Panc1 (cell line): ENCODE results near the gene PSMC1. TPM values are rescaled to one million over a fixed set of nuclear protein-coding genes. Genes with fewer than 3 reads are reported as not detected.

Experiments
- ATAC-seq: fragments of 200-7000 bp; cut with Tn5 transposase; 2 replicates; pipeline ENCODE4 v1.9.1; 2020; ENCODE audit warnings: mild to moderate bottlenecking, moderate library complexity
- BruUV-seq: library from RNA; stranded (reverse); fragments of 400-500 nt; replicated peaks from 2 replicates; lab custom pipeline; 2021; lab: Mats Ljungman, UMichigan
- CTCF ChIA-PET: fragments of 300-600 bp; sonication (Branson Sonifier 250); formaldehyde crosslinking; loops from one replicate; lab custom pipeline; 2022; ENCODE audit warnings: antibody characterized with exemption; lab: Charles Lee
- POLR2A ChIA-PET: fragments of 300-600 bp; sonication (Branson Sonifier 250); formaldehyde crosslinking; loops from one replicate; lab custom pipeline; 2022; ENCODE audit warnings: antibody characterized with exemption; lab: Charles Lee
- DNase-seq: peaks from one replicate; pipeline ENCODE4 v3.0.0-alpha.2; 2010; ENCODE audit warnings: low read depth, low spot score
- H3K27ac ChIP-seq: 2 replicates; pipeline ENCODE4 v1.5.1; 2011; ENCODE audit warnings: mild to moderate bottlenecking, low read length, inconsistent platforms
- H3K27me3 ChIP-seq: fragments of 200-500 bp; sonication (Bioruptor generic); 2 replicates; pipeline ENCODE4 v1.6.0; 2014; ENCODE audit warnings: low read length, inconsistent platforms; ENCODE audit not compliant: control insufficient read depth, insufficient read depth
- H3K36me3 ChIP-seq: fragments of 200-500 bp; sonication (Bioruptor generic); 2 replicates; pipeline ENCODE4 v1.5.1; 2014; ENCODE audit warnings: inconsistent platforms, mild to moderate bottlenecking, low read length, moderate library complexity; ENCODE audit not compliant: control insufficient read depth, insufficient read depth
- H3K4me1 ChIP-seq: 2 replicates; pipeline ENCODE4 v1.5.1; 2011; ENCODE audit warnings: inconsistent platforms, mild to moderate bottlenecking, low read length, moderate library complexity; ENCODE audit not compliant: control insufficient read depth, insufficient read depth
- H3K4me3 ChIP-seq, 2 experiments: 2 replicates each; pipeline ENCODE4 v1.5.1; 2011 to 2012; ENCODE audit warnings: low read depth in 2 of 2, low read length in 2 of 2, mild to moderate bottlenecking in 2 of 2, inconsistent platforms in 1 of 2, moderate library complexity in 1 of 2
- H3K9me3 ChIP-seq: fragments of 200-500 bp; sonication (Bioruptor generic); 2 replicates; pipeline ENCODE4 v1.5.1; 2014; ENCODE audit warnings: low read depth, mild to moderate bottlenecking, inconsistent platforms, low read length, moderate library complexity; ENCODE audit not compliant: control insufficient read depth, insufficient read depth
- CTCF ChIP-seq: fragments of 450-650 bp; IDR thresholded peaks from 2 replicates; pipeline ENCODE4 v1.5.1; 2017; ENCODE audit warnings: mild to moderate bottlenecking
- POLR2AphosphoS5 ChIP-seq: IDR thresholded peaks from 2 replicates; pipeline ENCODE4 v1.6.1; 2012; ENCODE audit warnings: mild to moderate bottlenecking, low read depth, low read length, moderate library complexity
- REST ChIP-seq, 2 experiments: IDR thresholded peaks; 2 replicates each; pipeline ENCODE4 v1.6.1; 2011 to 2012; ENCODE audit warnings: low read depth in 2 of 2, control low read depth in 1 of 2, low read length in 1 of 2, mild to moderate bottlenecking in 1 of 2, moderate library complexity in 1 of 2; ENCODE audit not compliant: insufficient read depth in 1 of 2
- SIN3A ChIP-seq: IDR thresholded peaks from 2 replicates; pipeline ENCODE4 v1.6.1; 2012; ENCODE audit warnings: low read depth, mild to moderate bottlenecking, low read length, moderate library complexity, borderline replicate concordance; ENCODE audit not compliant: insufficient read depth
- TCF7L2 ChIP-seq: IDR thresholded peaks from 2 replicates; pipeline ENCODE4 v1.6.1; 2011; ENCODE audit warnings: mild to moderate bottlenecking, low read depth, low read length, inconsistent platforms
- in situ Hi-C: cut with HindIII; loops from 2 replicates; pipeline ENCODE4 v1.10.0; 2016; ENCODE audit warnings: low sequenced_read_pairs, low pct_unique_long_range_greater_than_20kb
- intact Hi-C: fragments of 100-400 bp; cut with micrococcal nuclease; formaldehyde crosslinking; loops from one replicate; pipeline ENCODE4 v1.10.0; 2022; ENCODE audit not compliant: unreplicated experiment
- total RNA-seq: library from RNA; stranded (reverse); gene quantifications from one replicate; pipeline ENCODE4 v1.2.1, GENCODE V29; 2021; ENCODE audit not compliant: unreplicated experiment

The PSMC1 gene
- total RNA-seq, 1 experiment from 2014 or later: 112 TPM

GRCh38 chr14:90303473-90303872, 47.1 kb downstream of the PSMC1 start:
- no peak overlapping the region for H3K4me3 ChIP-seq
- intact Hi-C loops (loop anchor here (5.0 to 10.0 kb wide), 3 partner anchors 94 to 459 kb away; partner anchors contain the start of gene CALM1), in situ Hi-C loops (no loop called here)
- DNase-seq: no peak
- no peak for TF ChIP-seq POLR2AphosphoS5
- H3K4me1 ChIP-seq: no peaks in the 10 kb centered on the region
- no peaks in the 10 kb centered on the region for H3K36me3 ChIP-seq
- ATAC-seq: no peak
- POLR2A ChIA-PET: no interaction called here
- H3K27me3 ChIP-seq: no peaks in the 10 kb centered on the region
- CTCF ChIA-PET: interaction anchor here (0.5 kb wide), 1 partner anchor 464 kb away, joined by 8 read pairs; no protein-coding TSS in a partner anchor
- H3K9me3 ChIP-seq: no peaks in the 10 kb centered on the region
- no TSS peak for BruUV-seq
- no peak overlapping the region for H3K27ac ChIP-seq

GRCh38 chr14:90304502-90304901, 48.1 kb downstream of the PSMC1 start:
- in situ Hi-C loops: no loop called here
- DNase-seq (no peak), ATAC-seq (no peak)
- H3K27ac ChIP-seq: no peak overlapping the region
- no peaks in the 10 kb centered on the region for H3K27me3 ChIP-seq
- no peak for TF ChIP-seq SIN3A
- no peak for TF ChIP-seq POLR2AphosphoS5
- no peak for TF ChIP-seq CTCF
- no peak for TF ChIP-seq TCF7L2
- no peak for TF ChIP-seq REST (IDR thresholded peaks at IDR 0.05; ENCODE audit: insufficient read depth in 1 of 2, low read depth in 2 of 2, low read length in 1 of 2)
- ChIA-PET CTCF (no interaction called here), POLR2A (no interaction called here)
- no peak overlapping the region for H3K4me3 ChIP-seq
- H3K4me1 ChIP-seq: no peaks in the 10 kb centered on the region
- no peaks in the 10 kb centered on the region for H3K36me3 ChIP-seq
- BruUV-seq: no TSS peak
- H3K9me3 ChIP-seq: no peaks in the 10 kb centered on the region
- intact Hi-C loops: loop anchor here (5.0 to 10.0 kb wide), 3 partner anchors 93 to 458 kb away; partner anchors contain the start of gene CALM1

- no peak overlapping the region for H3K27ac ChIP-seq
- CTCF ChIA-PET: no interaction called here
- BruUV-seq: no TSS peak
- DNase-seq (no peak), ATAC-seq (no peak)
- H3K36me3 ChIP-seq: no peaks in the 10 kb centered on the region
- POLR2A ChIA-PET: no interaction called here
- no peaks in the 10 kb centered on the region for H3K4me1 ChIP-seq
- intact Hi-C loops: loop anchor here (10.0 kb wide), 1 partner anchor 390 kb away; no protein-coding TSS in a partner anchor
- TF ChIP-seq CTCF (no peak), TCF7L2 (no peak), REST (IDR thresholded peaks at IDR 0.05; ENCODE audit: insufficient read depth in 1 of 2, low read depth in 2 of 2, low read length in 1 of 2) (no peak), SIN3A (no peak), POLR2AphosphoS5 (no peak)
- H3K4me3 ChIP-seq: no peak overlapping the region
- no peaks in the 10 kb centered on the region for H3K27me3 ChIP-seq
- no peaks in the 10 kb centered on the region for H3K9me3 ChIP-seq
- in situ Hi-C loops: no loop called here
Observed at GRCh38 chr14:90305176-90305601, 48.8 kb downstream of the PSMC1 start.
